ENCODE results near the gene MUC12. TPM values are rescaled to one million over a fixed set of nuclear protein-coding genes. Genes with fewer than 3 reads are reported as not detected.
"Not testable (repeated sequence)": the region's sequence is repeated elsewhere in the genome, so short reads cannot be mapped to it uniquely, and the experiment has no call there.

The MUC12 gene
- total RNA-seq, 1 donor from 2014 or later, result 2.8 TPM

GRCh38 chr7:101031082-101031481 lies 61.7 kb downstream of the MUC12 start:
- H3K27ac ChIP-seq (ENCODE audit: low read depth, low read length), result no peak overlapping the region
- no peak for TF ChIP-seq EZH2 (IDR thresholded peaks at IDR 0.05; ENCODE audit: insufficient read depth, low read length)
- TF ChIP-seq CTCF (IDR thresholded peaks at IDR 0.05; ENCODE audit: insufficient read depth, low read depth, low read length), result no peak
- H4K20me1 ChIP-seq (ENCODE audit: insufficient read depth, low read length), result no peaks in the 10 kb centered on the region
- Mint-ChIP-seq H3K27me3 (ENCODE audit: low read depth, unreplicated experiment) (peaks cover 1% of the 10 kb centered on the region), H3K36me3 (ENCODE audit: low read depth, unreplicated experiment) (no peaks in the 10 kb centered on the region), H3K4me3 (ENCODE audit: unreplicated experiment) (no peak overlapping the region), H3K27ac (ENCODE audit: unreplicated experiment) (no peak overlapping the region), H3K4me1 (ENCODE audit: low read depth, unreplicated experiment) (no peaks in the 10 kb centered on the region), H3K9me3 (ENCODE audit: unreplicated experiment) (peaks cover under 1% of the 10 kb centered on the region)
- H3K9me3 ChIP-seq (ENCODE audit: insufficient read depth, low read depth, low read length), result no peaks in the 10 kb centered on the region
- no peak overlapping the region for H2AFZ ChIP-seq (ENCODE audit: low read depth, low read length)
- H3K4me1 ChIP-seq (ENCODE audit: insufficient read depth, low read length), result no peaks in the 10 kb centered on the region
- H3K36me3 ChIP-seq (ENCODE audit: insufficient read depth, low read length), result no peaks in the 10 kb centered on the region
- H3K4me3 ChIP-seq (ENCODE audit: insufficient read depth, low read depth, low read length), result no peak overlapping the region
- DNase-seq (ENCODE audit: low read depth), result no peak
- no peak overlapping the region for H3K9ac ChIP-seq (ENCODE audit: low read length)
- no peak overlapping the region for H3K4me2 ChIP-seq (ENCODE audit: low read length)
- no peak for FAIRE-seq
- no peaks in the 10 kb centered on the region for H3K79me2 ChIP-seq (ENCODE audit: insufficient read depth, low read length)
- H3K27me3 ChIP-seq (ENCODE audit: insufficient read depth, low read length), result no peaks in the 10 kb centered on the region

- no peaks in the 10 kb centered on the region for H4K20me1 ChIP-seq (ENCODE audit: insufficient read depth, low read length)
- H3K27me3 ChIP-seq (ENCODE audit: insufficient read depth, low read length), result peaks cover 3% of the 10 kb centered on the region
- Mint-ChIP-seq H3K27ac (ENCODE audit: unreplicated experiment) (no peak overlapping the region), H3K36me3 (ENCODE audit: low read depth, unreplicated experiment) (peaks cover 2% of the 10 kb centered on the region), H3K9me3 (ENCODE audit: unreplicated experiment) (peaks cover 5% of the 10 kb centered on the region), H3K4me3 (ENCODE audit: unreplicated experiment) (no peak overlapping the region), H3K4me1 (ENCODE audit: low read depth, unreplicated experiment) (no peaks in the 10 kb centered on the region), H3K27me3 (ENCODE audit: low read depth, unreplicated experiment) (no peaks in the 10 kb centered on the region)
- H3K79me2 ChIP-seq (ENCODE audit: insufficient read depth, low read length), result no peaks in the 10 kb centered on the region
- FAIRE-seq, result no peak
- no peak for TF ChIP-seq EZH2 (IDR thresholded peaks at IDR 0.05; ENCODE audit: insufficient read depth, low read length)
- DNase-seq (ENCODE audit: low read depth), result no peak
- H3K27ac ChIP-seq (ENCODE audit: low read depth, low read length), result no peak overlapping the region
- no peak overlapping the region for H3K4me3 ChIP-seq (ENCODE audit: insufficient read depth, low read depth, low read length)
- no peak overlapping the region for H3K9ac ChIP-seq (ENCODE audit: low read length)
- peaks cover 5% of the 10 kb centered on the region for H3K9me3 ChIP-seq (ENCODE audit: insufficient read depth, low read depth, low read length)
- no peaks in the 10 kb centered on the region for H3K4me1 ChIP-seq (ENCODE audit: insufficient read depth, low read length)
- no peaks in the 10 kb centered on the region for H3K36me3 ChIP-seq (ENCODE audit: insufficient read depth, low read length)
- H2AFZ ChIP-seq (ENCODE audit: low read depth, low read length), result no peak overlapping the region
- H3K4me2 ChIP-seq (ENCODE audit: low read length), result no peak overlapping the region
Observed at GRCh38 chr7:101035941-101036340, 66.6 kb downstream of the MUC12 start.

GRCh38 chr7:101041283-101041682 lies 71.9 kb downstream of the MUC12 start:
- not testable (repeated sequence) for H3K4me1 Mint-ChIP-seq (ENCODE audit: low read depth, unreplicated experiment); H3K27ac ChIP-seq (ENCODE audit: low read depth, low read length); H3K9ac ChIP-seq (ENCODE audit: low read length); H3K9me3 ChIP-seq (ENCODE audit: insufficient read depth, low read depth, low read length); H4K20me1 ChIP-seq (ENCODE audit: insufficient read depth, low read length); H3K27me3 Mint-ChIP-seq (ENCODE audit: low read depth, unreplicated experiment); H3K36me3 ChIP-seq (ENCODE audit: insufficient read depth, low read length); H3K4me1 ChIP-seq (ENCODE audit: insufficient read depth, low read length); H3K79me2 ChIP-seq (ENCODE audit: insufficient read depth, low read length); H3K36me3 Mint-ChIP-seq (ENCODE audit: low read depth, unreplicated experiment); H3K27me3 ChIP-seq (ENCODE audit: insufficient read depth, low read length); DNase-seq (ENCODE audit: low read depth); H3K4me3 ChIP-seq (ENCODE audit: insufficient read depth, low read depth, low read length); FAIRE-seq; H2AFZ ChIP-seq (ENCODE audit: low read depth, low read length); H3K4me3 Mint-ChIP-seq (ENCODE audit: unreplicated experiment); H3K9me3 Mint-ChIP-seq (ENCODE audit: unreplicated experiment); H3K27ac Mint-ChIP-seq (ENCODE audit: unreplicated experiment); H3K4me2 ChIP-seq (ENCODE audit: low read length)

- no peak overlapping the region for H3K4me3 ChIP-seq (ENCODE audit: insufficient read depth, low read depth, low read length)
- Mint-ChIP-seq H3K27ac (ENCODE audit: unreplicated experiment) (no peak overlapping the region), H3K27me3 (ENCODE audit: low read depth, unreplicated experiment) (peaks cover 55% of the 10 kb centered on the region), H3K36me3 (ENCODE audit: low read depth, unreplicated experiment) (no peaks in the 10 kb centered on the region), H3K4me3 (ENCODE audit: unreplicated experiment) (no peak overlapping the region), H3K9me3 (ENCODE audit: unreplicated experiment) (no peaks in the 10 kb centered on the region), H3K4me1 (ENCODE audit: low read depth, unreplicated experiment) (no peaks in the 10 kb centered on the region)
- H3K36me3 ChIP-seq (ENCODE audit: insufficient read depth, low read length), result no peaks in the 10 kb centered on the region
- H3K9me3 ChIP-seq (ENCODE audit: insufficient read depth, low read depth, low read length), result no peaks in the 10 kb centered on the region
- no peaks in the 10 kb centered on the region for H4K20me1 ChIP-seq (ENCODE audit: insufficient read depth, low read length)
- H3K4me1 ChIP-seq (ENCODE audit: insufficient read depth, low read length), result no peaks in the 10 kb centered on the region
- no peak overlapping the region for H3K27ac ChIP-seq (ENCODE audit: low read depth, low read length)
- DNase-seq (ENCODE audit: low read depth) (peak; percentile 38), FAIRE-seq (no peak)
- peaks cover 28% of the 10 kb centered on the region for H3K27me3 ChIP-seq (ENCODE audit: insufficient read depth, low read length)
- H3K9ac ChIP-seq (ENCODE audit: low read length), result no peak overlapping the region
- H3K4me2 ChIP-seq (ENCODE audit: low read length), result no peak overlapping the region
- TF ChIP-seq CTCF (IDR thresholded peaks at IDR 0.05; ENCODE audit: insufficient read depth, low read depth, low read length), result no peak
- TF ChIP-seq EZH2 (IDR thresholded peaks at IDR 0.05; ENCODE audit: insufficient read depth, low read length), result no peak
- no peak overlapping the region for H2AFZ ChIP-seq (ENCODE audit: low read depth, low read length)
- no peaks in the 10 kb centered on the region for H3K79me2 ChIP-seq (ENCODE audit: insufficient read depth, low read length)
Observed at GRCh38 chr7:101058355-101058754, 89.0 kb downstream of the MUC12 start.

All from astrocyte (in vitro differentiated cells and primary cell).